K562 (cell line): ENCODE measurements around the gene FOXK2. TPM values are rescaled to one million over a fixed set of nuclear protein-coding genes. Genes with fewer than 3 reads are reported as not detected.

Experiments used
- ATAC-seq: fragments of 200-7000 bp; cut with Tn5 transposase; 3 replicates; pipeline ENCODE4 v1.9.1; 2020; ENCODE audit warnings: moderate library complexity
- BruUV-seq: library from RNA; stranded (reverse); fragments of 400-500 nt; replicated peaks from 2 replicates; lab custom pipeline; 2021; lab: Mats Ljungman, UMichigan
- CTCF ChIA-PET: fragments of 300-600 bp; formaldehyde crosslinking; extraction: SDS; loops from one replicate; lab custom pipeline; 2021; ENCODE audit warnings: low intra/inter-chr PET ratio; lab: Yijun Ruan, JAX
- POLR2A ChIA-PET: fragments of 300-600, 350-650 bp; sonication (Branson Sonifier 250); formaldehyde crosslinking; extraction: SDS; loops from one replicate; lab custom pipeline; 2021; ENCODE audit warnings: antibody characterized with exemption, inconsistent platforms; lab: Yijun Ruan, JAX
- DNase-seq, 4 experiments: peaks; one replicate each; pipeline versions ENCODE4 v3.0.0 to v3.0.0-alpha.2; 2011 to 2018; ENCODE audit warnings: low spot score in 3 of 4, mixed read lengths in 3 of 4; ENCODE audit errors: extremely low read depth in 1 of 4
- FAIRE-seq: peaks from 2 replicates; lab custom pipeline; 2011; peaks lifted over from hg19 to GRCh38; lab: Jason Lieb, UNC
- H2AFZ ChIP-seq: 2 replicates; pipeline ENCODE4 v1.6.0; 2011; ENCODE audit warnings: low read depth, low read length, control low read depth, inconsistent platforms
- H3K27ac ChIP-seq: fragments of 200-600 bp; 3 replicates; pipeline ENCODE4 v1.8.0; 2011; ENCODE audit warnings: low read depth, mild to moderate bottlenecking, control low read depth, inconsistent platforms, low read length, moderate library complexity, mixed read lengths; ENCODE audit errors: extremely low read depth
- H3K27me3 ChIP-seq, 2 experiments: fragments of 300-600 bp in 1 of 2; 2 replicates in 1 of 2; 3 replicates in 1 of 2; pipeline versions ENCODE4 v1.6.0 to v1.8.0; 2011; ENCODE audit warnings: inconsistent platforms in 2 of 2, low read length in 2 of 2, mild to moderate bottlenecking in 1 of 2, mixed read lengths in 1 of 2, moderate library complexity in 1 of 2; ENCODE audit not compliant: control insufficient read depth in 2 of 2, insufficient read depth in 2 of 2
- H3K36me3 ChIP-seq: fragments of 300-600 bp; 3 replicates; pipeline ENCODE4 v1.8.0; 2011; ENCODE audit warnings: mild to moderate bottlenecking, low read length, inconsistent platforms; ENCODE audit not compliant: control insufficient read depth, insufficient read depth
- H3K4me1 ChIP-seq, 2 experiments: fragments of 200-600 bp in 1 of 2; replicated peaks in 1 of 2; 2 replicates in 1 of 2; 3 replicates in 1 of 2; pipeline versions ENCODE4 v1.5.1 to v1.8.0; 2011; ENCODE audit warnings: inconsistent platforms in 2 of 2, low read length in 2 of 2, mild to moderate bottlenecking in 1 of 2, mixed read lengths in 1 of 2, moderate library complexity in 1 of 2; ENCODE audit not compliant: control insufficient read depth in 2 of 2, insufficient read depth in 2 of 2
- H3K4me2 ChIP-seq: 2 replicates; pipeline ENCODE4 v1.6.1; 2011; ENCODE audit warnings: low read length, control low read depth, inconsistent platforms, mixed read lengths; ENCODE audit not compliant: insufficient read depth
- H3K4me3 ChIP-seq: fragments of 200-600 bp; sonication (generic), shearing (Covaris generic); 2 replicates; pipeline ENCODE4 v1.5.1; 2016; ENCODE audit warnings: control low read depth, inconsistent platforms
- H3K79me2 ChIP-seq: fragments of 200-600 bp; 3 replicates; pipeline ENCODE4 v1.8.0; 2011; ENCODE audit warnings: low read length, inconsistent platforms; ENCODE audit not compliant: control insufficient read depth, insufficient read depth
- H3K9ac ChIP-seq, 2 experiments: 2 replicates each; pipeline versions ENCODE4 v1.6.0 to v1.6.1; 2011; ENCODE audit warnings: low read depth in 2 of 2, low read length in 2 of 2, control low read depth in 1 of 2, inconsistent platforms in 1 of 2, mild to moderate bottlenecking in 1 of 2, mixed read lengths in 1 of 2; ENCODE audit not compliant: insufficient read depth in 1 of 2
- H3K9me1 ChIP-seq: one replicate; pipeline ENCODE4 v1.6.0; 2011; ENCODE audit warnings: inconsistent platforms, mild to moderate bottlenecking, low read length, moderate library complexity; ENCODE audit not compliant: control insufficient read depth, insufficient read depth
- H3K9me3 ChIP-seq: replicated peaks from 2 replicates; pipeline ENCODE4 v1.5.1; 2011; ENCODE audit warnings: low read depth, low read length, inconsistent platforms; ENCODE audit not compliant: control insufficient read depth, insufficient read depth
- H4K20me1 ChIP-seq: replicated peaks from 2 replicates; pipeline ENCODE4 v1.6.1; 2011; ENCODE audit warnings: low read length, inconsistent platforms, mixed read lengths; ENCODE audit not compliant: control insufficient read depth, insufficient read depth
- FOS ChIP-seq: IDR thresholded peaks from 3 replicates; pipeline ENCODE4 v1.6.1; 2011; ENCODE audit not compliant: insufficient read length; ENCODE audit errors: extremely low read depth
- FOXJ2 ChIP-seq: fragments of 200-800 bp; sonication (Bioruptor generic); IDR thresholded peaks from 2 replicates; pipeline ENCODE4 v1.6.1; 2016; ENCODE audit warnings: missing genetic modification characterization, missing compliant biosample characterization
- JUNB ChIP-seq: fragments of 450-650 bp; formaldehyde crosslinking; conservative IDR thresholded peaks from 2 replicates; pipeline ENCODE4 v1.4.0; 2020; ENCODE audit warnings: mild to moderate bottlenecking
- KAT8 ChIP-seq: fragments of 450-650 bp; IDR thresholded peaks from 2 replicates; pipeline ENCODE4 v1.6.1; 2016; ENCODE audit warnings: low read depth, mild to moderate bottlenecking
- MEIS2 ChIP-seq: fragments of 450-650 bp; IDR thresholded peaks from 2 replicates; pipeline ENCODE4 v1.6.1; 2014; ENCODE audit warnings: mild to moderate bottlenecking; ENCODE audit not compliant: partially characterized antibody
- PHF21A ChIP-seq: fragments of 450-650 bp; IDR thresholded peaks from 2 replicates; pipeline ENCODE4 v1.6.1; 2017; ENCODE audit warnings: low read depth, borderline replicate concordance
- PKNOX1 ChIP-seq: fragments of 450-650 bp; IDR thresholded peaks from 2 replicates; pipeline ENCODE4 v1.6.1; 2016
- SMAD4 ChIP-seq: fragments of 250-450 bp; sonication (Bioruptor Pico); conservative IDR thresholded peaks from 2 replicates; pipeline ENCODE4 v1.8.0; 2021; ENCODE audit warnings: inconsistent platforms, mild to moderate bottlenecking, moderate library complexity
- XRCC3 ChIP-seq: fragments of 450-650 bp; IDR thresholded peaks from 2 replicates; pipeline ENCODE4 v1.6.1; 2017; ENCODE audit warnings: mild to moderate bottlenecking, moderate library complexity
- ZKSCAN8 ChIP-seq: fragments of 200-800 bp; sonication (Bioruptor generic); IDR thresholded peaks from 2 replicates; pipeline ENCODE4 v1.6.1; 2016; ENCODE audit warnings: missing genetic modification characterization, missing compliant biosample characterization
- ZNF12 ChIP-seq: sonication (generic); formaldehyde crosslinking; IDR thresholded peaks from 2 replicates; pipeline ENCODE4 v1.4.0; 2020; ENCODE audit warnings: mild to moderate bottlenecking, missing genetic modification reagents
- WGBS: fragments of 100-300 bp; shearing (Covaris generic); methylation state at CpG from one replicate; pipeline ENCODE4 v1.1.6; 2016; ENCODE audit warnings: low coverage, mixed read lengths; ENCODE audit not compliant: insufficient coverage; ENCODE audit errors: missing lambda C conversion rate; 5-methylcytosine and 5-hydroxymethylcytosine counted together
- in situ Hi-C: fragments of 300-500 bp; cut with MboI; formaldehyde crosslinking; loops from 4 replicates; pipeline ENCODE4 v1.15.0; 2018; ENCODE audit warnings: inconsistent platforms, mixed read lengths
- intact Hi-C: fragments of 100-400 bp; cut with micrococcal nuclease; formaldehyde crosslinking; loops from 2 replicates; pipeline ENCODE4 v1.14.2; 2022
- polyA plus RNA-seq, 8 experiments: library from polyadenylated mRNA; depleted of rRNA in 4 of 8; stranded (reverse) in 5 of 8; unstranded in 3 of 8; fragments of >200 nt; fragmentation: Nextera tagmentation in 2 of 8; fragmentation: Illumina TruSeq in 1 of 8; extraction: Ambion mirVana in 2 of 8; extraction: Trizol in 1 of 8; gene quantifications; 2 replicates each; pipeline versions ENCODE4 v1.2.1 to v1.2.3, GENCODE V29; 2011 to 2014; ENCODE audit warnings: inconsistent platforms in 1 of 8, missing spikeins in 1 of 8
- total RNA-seq, 7 experiments: library from RNA; depleted of rRNA in 6 of 7; stranded (reverse); fragments of >200 nt in 6 of 7; fragmentation: Illumina TruSeq in 2 of 7; extraction: Trizol in 2 of 7; gene quantifications; 2 replicates each; pipeline versions ENCODE4 v1.2.1 to v1.2.3, GENCODE V29; 2011 to 2021; ENCODE audit warnings: low replicate concordance in 1 of 7
- TF ChIP-seq, protein P1 (sequence below): fragments of 250-450 bp; sonication (Bioruptor Pico); IDR thresholded peaks from 2 replicates; pipeline ENCODE4 v1.9.0; 2021; ENCODE audit warnings: mild to moderate bottlenecking

The FOXK2 gene
- total and polyA plus RNA-seq, 9 of the 15 experiments (the other 6 are each of a cell fraction or from before 2014, with no cell fraction given), result 3.0 to 86.0 (median 44.1) TPM

GRCh38 chr17:82619641-82620040 lies 100.1 kb downstream of the FOXK2 start:
- no peak overlapping the region for H3K27ac ChIP-seq
- no peak for FAIRE-seq
- 81% methylated on average over 9 of the region's 10 CpGs for WGBS

GRCh38 chr17:82623707-82624106 lies 104.2 kb downstream of the FOXK2 start:
- POLR2A ChIA-PET, result no interaction called here
- no TSS peak for BruUV-seq
- Histone ChIP-seq H2AFZ (no peak overlapping the region), H3K9me3 (no peaks in the 10 kb centered on the region), H3K27me3 (no peaks in the 10 kb centered on the region), H3K27ac (no peak overlapping the region), H3K36me3 (peaks cover 84% of the 10 kb centered on the region), H3K4me2 (no peak overlapping the region), H3K79me2 (peaks cover 3% of the 10 kb centered on the region; the same call in 1 of the 3 replicates), H3K9ac (no peak overlapping the region), H3K4me3 (no peak overlapping the region), H3K9me1 (no peaks in the 10 kb centered on the region), H4K20me1 (no peaks in the 10 kb centered on the region), H3K4me1 (peaks cover 0 to 4% of the 10 kb centered on the region in 2 experiments; a peak in 1 of 5 replicates)
- intact Hi-C loops, result no loop called here
- FAIRE-seq (no peak), ATAC-seq (no peak), DNase-seq (no peak)
- no peak for TF ChIP-seq PHF21A
- no peak for TF ChIP-seq ZKSCAN8
- peak; percentile 49 for TF ChIP-seq MEIS2
- peak; percentile 38; the same call in 1 of the 2 replicates for TF ChIP-seq PKNOX1
- in situ Hi-C loops, result no loop called here
- whole genome bisulfite sequencing, result 81% methylated on average over 15 of the region's 15 CpGs
- CTCF ChIA-PET, result interaction anchor here (0.7 kb wide), 1 partner anchor 131 kb away, joined by 3 read pairs; no protein-coding TSS in a partner anchor

More at GRCh38 chr17:82619641-82620040, 100.1 kb downstream of the FOXK2 start:
- Histone ChIP-seq H3K27me3 (no peaks in the 10 kb centered on the region), H3K4me2 (no peak overlapping the region), H2AFZ (no peak overlapping the region), H3K9me1 (no peaks in the 10 kb centered on the region), H4K20me1 (no peaks in the 10 kb centered on the region; the same call in 1 of the 2 replicates), H3K9me3 (no peaks in the 10 kb centered on the region), H3K36me3 (peaks cover 84% of the 10 kb centered on the region), H3K4me3 (no peak overlapping the region), H3K9ac (peak overlapping the region in 1 of 2 experiments; percentile 52; a peak in 2 of 4 replicates), H3K79me2 (no peaks in the 10 kb centered on the region; the same call in 2 of the 3 replicates), H3K4me1 (peaks cover 0 to 5% of the 10 kb centered on the region in 2 experiments; a peak in 2 of 5 replicates)
- TF ChIP-seq FOS (no peak), KAT8 (no peak), XRCC3 (no peak), SMAD4 (no peak), ZNF12 (no peak), JUNB (CRISPR knock-in tag) (no peak), FOXJ2 (tag) (no peak)
- TF ChIP-seq, protein P1, sequence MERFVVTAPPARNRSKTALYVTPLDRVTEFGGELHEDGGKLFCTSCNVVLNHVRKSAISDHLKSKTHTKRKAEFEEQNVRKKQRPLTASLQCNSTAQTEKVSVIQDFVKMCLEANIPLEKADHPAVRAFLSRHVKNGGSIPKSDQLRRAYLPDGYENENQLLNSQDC, result no peak
- POLR2A ChIA-PET, result interaction anchor here (0.5 kb wide), 1 partner anchor 275 kb away, joined by 3 read pairs; no protein-coding TSS in a partner anchor
- CTCF ChIA-PET, result no interaction called here
- ATAC-seq, result no peak
- BruUV-seq, result no TSS peak
- intact Hi-C loops (no loop called here), in situ Hi-C loops (no loop called here)
- no peak for DNase-seq
